Measurements from ENCODE around the gene S100PBP. TPM values are rescaled to one million over a fixed set of nuclear protein-coding genes. Genes with fewer than 3 reads are reported as not detected.

The S100PBP gene
- total and polyA plus RNA-seq, 2 of the 13 experiments (the other 11 are each of a cell fraction or from before 2014, with no cell fraction given): 20.4 to 26.1 TPM

- ATAC-seq (no peak), FAIRE-seq (no peak), DNase-seq (ENCODE audit: low spot score) (no peak)
- no peak overlapping the region for H2AFZ ChIP-seq (ENCODE audit: low read length)
- H3K27ac ChIP-seq (ENCODE audit: extremely low read length, insufficient read depth, low read length): no peak overlapping the region
- no TSS peak for BruUV-seq (replicated peaks)
- CTCF ChIA-PET (ENCODE audit: low intra/inter-chr PET ratio, low total read pairs): no interaction called here
- H3K9ac ChIP-seq (ENCODE audit: insufficient read depth, low read depth, low read length): no peak overlapping the region
- no peak overlapping the region; the same call in 1 of the 2 replicates for H3K4me2 ChIP-seq (ENCODE audit: low read depth, low read length)
- H3K36me3 ChIP-seq (replicated peaks in 1 of 2; ENCODE audit: control insufficient read depth in 1 of 2, insufficient read depth in 2 of 2, low read length in 2 of 2): no peaks in the 10 kb centered on the region
- intact Hi-C loops (cut with micrococcal nuclease; ENCODE audit: unreplicated experiment): no loop called here
- WGBS (ENCODE audit: low lambda C conversion rate): 31% methylated on average over 22 of the region's 22 CpGs
- POLR2A ChIA-PET: no interaction called here
- in situ Hi-C loops (cut with HindIII; ENCODE audit: extremely low pct_ligation_motif_present, low pct_unique_long_range_greater_than_20kb): no loop called here
- H3K27me3 ChIP-seq (ENCODE audit: control insufficient read depth in 1 of 2, insufficient read depth in 2 of 2, low read length in 2 of 2): peaks cover 9 to 51% of the 10 kb centered on the region in 2 experiments; a peak in 4 of 5 replicates
- H4K20me1 ChIP-seq (ENCODE audit: insufficient read depth, low read length): 0 out of 2 replicates have a peak, but pooled peaks cover 4% of the 10 kb centered on the region
- H3K9me3 ChIP-seq (ENCODE audit: low read length): no peaks in the 10 kb centered on the region
- H3K4me3 ChIP-seq (replicated peaks in 1 of 3; ENCODE audit: insufficient read depth in 1 of 3, low read depth in 2 of 3, low read length in 3 of 3): no peak overlapping the region
- H3K4me1 ChIP-seq (ENCODE audit: insufficient read depth, low read length): peaks cover 7% of the 10 kb centered on the region
- H3K79me2 ChIP-seq (ENCODE audit: insufficient read depth, low read length): no peaks in the 10 kb centered on the region
- TF ChIP-seq MNT (IDR thresholded peaks at IDR 0.05): no peak
- no peak for TF ChIP-seq CENPT (CRISPR knock-in tag; IDR thresholded peaks at IDR 0.05; ENCODE audit: low read depth)
- no peak for TF ChIP-seq TIGD3 (CRISPR knock-in tag; IDR thresholded peaks at IDR 0.05; ENCODE audit: borderline replicate concordance)
- TF ChIP-seq LRRFIP1 (CRISPR knock-in tag; conservative IDR thresholded peaks at IDR 0.05): no peak
- no peak for TF ChIP-seq HDAC1 (CRISPR knock-in tag; IDR thresholded peaks at IDR 0.05)
- no peak for TF ChIP-seq ZBTB20 (CRISPR knock-in tag; IDR thresholded peaks at IDR 0.05; ENCODE audit: borderline replicate concordance, low read depth)
- TF ChIP-seq KDM3A (CRISPR knock-in tag; IDR thresholded peaks at IDR 0.05; ENCODE audit: low read depth): no peak
- TF ChIP-seq HNRNPUL1 (IDR thresholded peaks at IDR 0.05; ENCODE audit: low read depth, low read length): no peak
- TF ChIP-seq SNAPC5 (CRISPR knock-in tag; IDR thresholded peaks at IDR 0.05; ENCODE audit: borderline replicate concordance): no peak
- TF ChIP-seq RBM22 (optimal IDR thresholded peaks at IDR 0.05; ENCODE audit: low read length): no peak
- no peak for TF ChIP-seq NAIF1 (CRISPR knock-in tag; IDR thresholded peaks at IDR 0.05; ENCODE audit: borderline replicate concordance)
- TF ChIP-seq ZNF510 (CRISPR knock-in tag; IDR thresholded peaks at IDR 0.05; ENCODE audit: low read depth): no peak
- TF ChIP-seq POGK (CRISPR knock-in tag; conservative IDR thresholded peaks at IDR 0.05): no peak
- TF ChIP-seq ZNF883 (CRISPR knock-in tag; IDR thresholded peaks at IDR 0.05; ENCODE audit: not compliant biosample characterization): no peak
- TF ChIP-seq NFIC (IDR thresholded peaks at IDR 0.05; ENCODE audit: low read length): no peak
- no peak for TF ChIP-seq MATR3 (CRISPR knock-in tag; IDR thresholded peaks at IDR 0.05)
These were observed 64.7 kb downstream of the S100PBP start for GRCh38 chr1:32881871-32882850.
